HG02571 (cell line): ENCODE measurements around the gene ALG12.

ENCODE experiments used
- ATAC-seq: cut with Tn5 transposase; IDR thresholded peaks from one replicate; pipeline ENCODE4 v1.9.1; 2021; ENCODE audit warnings: mild to moderate bottlenecking, moderate library complexity; ENCODE audit not compliant: unreplicated experiment

Gene ALG12

DNA sequence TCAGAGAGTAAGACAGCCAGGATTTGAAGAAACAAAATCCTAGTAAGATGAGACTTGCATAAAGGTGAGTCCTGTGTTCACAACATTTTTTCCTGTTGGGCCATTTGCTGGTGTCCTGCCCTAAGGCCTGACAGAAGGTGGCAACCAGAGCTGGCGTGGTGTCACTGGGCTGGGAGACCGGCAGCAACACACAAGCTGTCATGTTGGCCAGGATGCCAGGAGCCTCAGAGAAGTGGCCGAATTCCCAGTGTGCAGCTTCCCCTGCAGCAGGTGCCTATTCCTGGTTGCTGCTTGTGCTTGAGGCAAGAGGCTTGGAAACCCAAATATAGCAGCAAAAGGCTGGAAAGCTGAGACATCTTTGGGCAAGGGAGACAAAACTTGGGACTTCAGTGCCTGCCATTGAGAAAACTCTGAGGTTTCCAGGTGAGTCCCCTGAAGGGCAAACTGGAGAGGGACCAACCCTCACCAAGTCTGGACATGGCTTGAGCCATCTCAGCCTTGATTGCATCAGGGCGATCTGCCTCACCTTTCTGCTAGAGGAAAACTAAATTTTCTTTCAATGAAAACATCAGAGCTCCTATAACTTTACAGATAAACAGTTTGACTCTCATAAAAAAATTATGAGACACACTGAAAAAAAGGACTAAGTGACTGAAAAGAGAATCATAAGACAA lies 25.9 kb downstream of the ALG12 start:
- ATAC-seq = no peak

DNA sequence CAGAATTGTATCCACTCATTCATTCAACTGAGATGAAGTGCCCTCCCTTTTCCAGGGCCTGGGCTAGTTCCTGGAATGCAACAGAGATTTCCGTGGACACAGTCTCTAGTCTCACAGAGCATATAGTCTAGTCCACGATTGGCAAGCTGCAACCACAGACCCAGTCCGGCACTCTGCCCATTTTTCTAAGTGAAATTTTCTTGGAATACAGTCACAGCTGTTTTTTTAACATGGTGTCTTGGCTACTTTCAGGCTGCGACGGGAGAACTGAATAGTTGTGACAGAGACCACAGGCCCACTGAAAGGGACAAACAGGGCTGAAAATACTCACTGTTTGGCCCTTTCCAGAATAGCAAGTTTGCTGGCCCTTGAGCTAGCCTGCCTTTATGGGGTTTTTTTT lies 29.2 kb downstream of the ALG12 start:
- no peak for ATAC-seq

DNA sequence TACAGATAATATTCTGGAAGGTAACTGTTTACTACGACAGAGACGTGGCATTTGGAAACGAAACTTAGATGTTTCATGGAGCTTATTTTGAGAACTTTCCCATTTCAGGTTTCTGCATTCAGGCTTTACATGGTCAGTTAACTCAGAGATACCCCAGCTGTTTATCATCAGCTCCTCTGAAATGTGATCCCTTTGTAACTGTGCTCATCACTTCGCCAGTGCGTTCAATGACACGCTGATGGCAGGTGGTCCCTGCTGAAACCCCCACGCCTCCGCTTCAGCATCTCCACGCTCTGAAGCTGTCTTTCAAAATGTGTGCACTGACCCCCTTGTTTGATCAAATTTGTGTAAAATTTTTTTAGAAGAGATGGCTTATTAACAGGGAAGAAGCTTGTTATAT lies 30.5 kb downstream of the ALG12 start:
- no peak for ATAC-seq

DNA sequence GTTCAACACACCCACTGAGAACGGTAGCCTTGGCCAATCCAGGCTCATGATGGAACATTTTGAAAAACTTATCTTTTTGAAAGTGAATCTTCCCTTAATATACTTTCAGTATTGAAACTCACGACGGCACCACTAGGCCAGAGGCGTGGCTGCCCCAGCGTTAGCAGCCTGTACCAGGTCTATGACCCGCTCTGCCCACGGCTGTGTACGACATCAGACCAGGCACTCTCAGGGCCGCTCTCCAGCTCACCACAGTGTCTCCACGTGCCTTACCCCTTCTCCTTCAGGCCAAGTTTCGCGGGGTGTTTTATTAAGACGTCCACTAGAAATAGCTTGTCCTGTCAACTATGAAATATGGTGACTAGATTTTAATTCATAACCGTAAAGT lies 31.2 kb downstream of the ALG12 start:
- no peak for ATAC-seq

DNA sequence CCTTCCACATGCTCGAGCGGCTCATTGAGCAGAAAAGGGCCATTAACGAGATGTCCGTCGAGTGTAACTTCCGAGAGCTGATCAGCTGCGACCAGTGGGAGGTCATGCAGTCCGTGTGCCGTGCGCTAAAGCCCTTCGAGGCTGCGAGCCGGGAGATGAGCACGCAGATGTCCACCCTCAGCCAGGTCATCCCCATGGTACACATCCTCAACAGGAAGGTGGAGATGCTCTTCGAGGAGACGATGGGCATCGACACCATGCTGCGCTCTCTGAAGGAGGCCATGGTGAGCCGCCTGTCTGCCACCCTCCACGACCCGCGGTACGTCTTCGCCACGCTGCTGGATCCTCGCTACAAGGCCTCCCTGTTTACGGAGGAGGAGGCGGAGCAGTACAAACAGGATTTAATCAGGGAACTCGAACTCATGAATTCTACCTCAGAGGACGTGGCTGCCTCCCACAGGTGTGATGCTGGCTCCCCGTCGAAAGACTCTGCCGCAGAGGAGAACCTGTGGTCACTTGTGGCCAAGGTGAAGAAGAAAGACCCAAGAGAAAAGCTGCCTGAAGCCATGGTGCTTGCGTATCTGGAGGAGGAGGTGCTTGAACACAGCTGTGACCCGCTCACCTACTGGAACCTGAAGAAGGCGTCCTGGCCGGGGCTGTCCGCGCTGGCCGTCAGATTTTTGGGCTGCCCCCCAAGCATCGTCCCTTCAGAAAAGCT lies 31.7 kb downstream of the ALG12 start:
- no peak for ATAC-seq

DNA sequence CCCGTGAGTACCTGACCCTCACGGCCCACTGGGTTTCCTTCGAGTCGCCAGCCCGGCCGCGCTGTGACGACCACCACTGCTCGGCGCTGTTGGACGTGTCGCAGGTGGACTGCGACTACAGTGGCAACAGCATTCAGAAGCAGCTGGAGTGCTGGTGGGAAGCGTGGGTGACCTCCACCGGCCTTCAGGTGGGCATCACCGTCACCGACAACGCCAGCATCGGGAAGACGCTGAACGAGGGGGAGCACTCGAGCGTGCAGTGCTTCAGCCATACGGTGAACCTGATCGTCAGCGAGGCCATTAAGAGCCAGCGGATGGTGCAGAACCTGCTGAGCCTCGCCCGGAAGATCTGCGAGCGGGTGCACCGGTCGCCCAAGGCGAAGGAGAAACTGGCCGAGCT lies 32.4 kb downstream of the ALG12 start:
- no peak for ATAC-seq

DNA sequence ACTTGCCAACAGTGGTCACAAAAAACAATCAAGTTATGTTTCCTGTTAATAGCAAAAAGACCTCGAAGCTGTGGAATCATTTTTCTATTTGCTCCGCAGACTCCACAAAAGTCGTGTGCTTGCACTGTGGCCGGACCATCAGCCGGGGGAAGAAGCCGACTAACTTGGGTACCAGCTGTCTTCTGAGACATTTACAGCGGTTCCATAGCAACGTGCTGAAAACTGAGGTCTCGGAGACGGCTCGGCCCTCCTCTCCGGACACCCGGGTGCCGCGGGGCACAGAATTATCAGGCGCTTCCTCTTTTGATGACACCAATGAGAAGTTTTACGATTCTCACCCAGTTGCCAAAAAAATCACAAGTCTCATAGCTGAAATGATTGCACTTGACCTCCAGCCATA lies 33.0 kb downstream of the ALG12 start:
- ATAC-seq = no peak

DNA sequence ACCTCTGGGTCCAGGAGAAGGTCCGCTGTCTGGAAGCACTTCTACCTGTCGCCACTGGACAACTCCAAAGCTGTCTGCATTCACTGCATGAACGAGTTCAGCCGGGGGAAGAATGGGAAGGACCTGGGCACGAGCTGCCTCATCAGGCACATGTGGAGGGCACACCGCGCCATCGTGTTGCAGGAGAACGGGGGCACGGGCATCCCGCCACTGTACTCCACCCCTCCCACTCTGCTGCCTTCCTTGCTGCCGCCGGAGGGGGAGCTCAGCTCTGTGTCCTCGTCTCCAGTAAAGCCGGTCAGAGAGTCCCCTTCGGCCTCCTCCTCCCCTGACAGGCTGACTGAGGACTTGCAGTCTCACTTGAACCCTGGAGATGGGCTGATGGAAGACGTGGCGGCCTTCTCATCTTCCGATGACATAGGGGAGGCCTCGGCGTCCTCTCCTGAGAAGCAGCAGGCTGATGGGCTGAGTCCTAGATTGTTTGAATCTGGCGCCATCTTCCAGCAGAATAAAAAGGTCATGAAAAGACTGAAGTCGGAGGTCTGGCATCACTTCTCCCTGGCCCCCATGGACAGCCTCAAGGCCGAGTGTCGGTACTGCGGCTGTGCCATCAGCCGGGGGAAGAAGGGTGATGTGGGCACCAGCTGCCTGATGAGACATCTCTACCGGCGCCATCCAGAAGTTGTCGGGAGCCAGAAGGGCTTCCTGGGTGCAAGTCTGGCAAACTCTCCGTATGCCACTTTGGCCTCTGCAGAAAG lies 33.6 kb downstream of the ALG12 start:
- no peak for ATAC-seq

DNA sequence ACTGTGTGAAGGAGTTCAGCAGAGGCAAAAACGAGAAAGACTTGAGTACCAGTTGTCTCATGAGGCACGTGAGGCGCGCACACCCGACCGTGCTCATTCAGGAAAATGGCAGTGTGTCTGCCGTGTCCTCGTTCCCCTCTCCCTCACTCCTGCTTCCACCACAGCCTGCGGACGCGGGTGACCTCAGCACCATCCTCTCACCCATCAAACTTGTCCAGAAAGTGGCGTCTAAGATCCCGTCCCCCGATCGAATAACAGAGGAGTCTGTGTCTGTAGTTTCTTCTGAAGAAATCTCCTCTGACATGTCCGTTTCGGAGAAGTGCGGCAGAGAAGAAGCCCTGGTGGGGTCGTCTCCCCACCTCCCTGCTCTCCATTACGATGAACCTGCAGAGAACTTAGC lies 34.2 kb downstream of the ALG12 start:
- ATAC-seq = no peak

DNA sequence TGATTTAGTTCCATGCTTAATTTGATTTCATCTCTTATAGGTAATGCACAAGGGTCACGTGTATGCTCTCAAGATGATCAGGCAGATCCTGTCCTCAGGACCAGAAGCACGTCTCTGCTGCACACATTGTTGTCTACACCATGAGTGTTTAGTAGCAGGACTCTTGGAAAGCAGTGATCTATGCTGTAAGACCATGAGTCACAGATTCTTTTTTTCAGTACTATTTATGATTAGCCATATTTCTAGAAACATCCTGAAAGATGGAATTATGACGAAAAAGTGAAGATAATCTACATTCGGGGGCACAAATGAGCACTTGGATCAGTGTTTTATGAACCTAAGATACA lies 35.0 kb downstream of the ALG12 start:
- no peak for ATAC-seq

DNA sequence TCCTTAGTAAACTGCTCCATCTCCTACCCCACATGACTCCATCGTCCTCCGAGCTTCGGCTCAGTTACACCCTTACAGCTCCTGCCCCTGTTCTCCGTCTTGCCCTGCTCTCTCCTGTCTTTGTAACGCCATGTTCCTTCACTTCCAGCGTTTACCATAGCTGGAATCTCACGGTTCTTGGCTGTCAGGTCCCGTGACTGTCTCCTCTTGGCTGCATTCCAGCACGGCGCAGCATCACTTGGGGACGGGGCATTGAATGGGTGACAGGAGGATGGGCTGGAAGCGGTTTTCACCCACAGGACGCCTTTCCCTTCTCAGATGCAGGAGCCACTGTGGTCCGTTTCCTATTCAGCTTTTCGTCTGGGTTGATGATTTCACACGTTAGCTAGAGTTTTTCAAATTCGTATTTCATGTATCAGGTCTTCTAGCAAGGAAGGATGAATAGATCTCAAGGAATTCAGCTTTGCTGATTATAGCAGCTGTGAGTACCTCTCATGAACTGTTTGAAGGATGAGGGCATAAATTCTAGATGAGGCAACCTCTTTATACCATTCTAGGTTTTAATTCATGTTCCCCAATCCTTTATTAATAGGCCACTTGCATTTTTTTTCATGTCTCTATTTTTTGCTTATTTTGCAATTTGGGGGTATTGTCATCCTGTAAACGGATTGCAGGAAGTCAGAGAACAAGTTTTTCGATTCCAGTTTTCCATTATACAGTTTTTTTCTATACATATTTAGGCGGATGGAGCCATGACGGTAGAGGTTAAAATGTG lies 35.5 kb downstream of the ALG12 start:
- ATAC-seq = no peak

DNA sequence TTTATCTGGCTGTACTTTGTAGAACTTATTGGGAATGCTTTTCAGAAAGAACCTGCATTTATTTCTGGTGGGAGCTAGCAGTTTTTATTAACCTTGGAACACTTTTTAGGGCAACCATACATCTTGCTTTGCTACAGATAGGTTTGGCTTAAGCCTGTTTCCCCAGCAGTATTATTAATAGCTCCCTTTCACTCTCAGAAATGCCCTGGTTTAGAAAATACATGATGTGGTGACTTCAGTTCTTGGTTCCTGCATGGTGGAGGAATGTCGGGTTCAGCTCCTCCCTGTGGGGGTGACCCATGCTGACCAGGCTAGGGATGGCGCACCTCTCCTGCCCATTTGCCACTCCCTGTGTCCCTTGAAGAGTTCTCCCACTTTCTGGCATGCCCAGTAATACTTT lies 36.4 kb downstream of the ALG12 start:
- no peak for ATAC-seq

DNA sequence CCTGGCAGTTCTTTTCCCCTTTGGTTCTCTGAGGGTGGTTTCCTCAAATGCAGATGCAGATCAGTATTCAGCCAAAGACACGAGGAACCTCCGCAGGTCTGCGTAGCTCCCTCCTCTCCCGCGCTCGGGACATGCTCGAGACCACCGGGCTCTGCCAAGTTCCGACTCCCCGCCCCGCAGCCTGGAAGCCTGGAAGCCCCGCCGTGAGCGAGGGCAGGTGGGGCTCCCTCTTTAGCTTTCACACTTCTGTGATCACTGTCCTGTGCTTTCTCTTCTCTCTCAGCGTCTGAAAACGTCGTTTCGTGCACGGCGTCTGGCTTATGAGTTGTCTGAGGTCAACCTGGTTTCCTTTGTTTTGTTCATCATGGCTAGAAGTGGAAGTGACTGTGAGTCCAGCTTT lies 38.0 kb downstream of the ALG12 start:
- no peak for ATAC-seq

DNA sequence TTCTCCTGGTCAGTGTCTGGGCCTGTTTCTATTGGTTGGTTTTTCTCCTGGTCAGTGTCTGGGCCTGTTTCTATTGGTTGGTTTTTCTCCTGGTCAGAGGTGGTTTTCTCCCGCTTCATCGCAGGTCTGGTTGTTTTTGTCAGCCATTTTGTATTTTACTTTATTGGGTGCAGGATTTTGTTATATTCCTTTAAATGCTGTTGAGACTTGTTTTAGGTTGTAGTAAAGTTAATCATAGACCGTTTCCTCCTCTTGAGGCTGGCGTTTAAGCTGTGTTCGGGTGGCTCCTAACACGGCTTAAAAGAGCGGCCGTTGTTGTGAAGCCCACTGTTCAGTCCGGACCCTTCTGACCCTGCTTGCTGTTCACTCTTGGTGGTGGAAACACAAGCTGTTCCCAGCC lies 38.4 kb downstream of the ALG12 start:
- no peak for ATAC-seq

DNA sequence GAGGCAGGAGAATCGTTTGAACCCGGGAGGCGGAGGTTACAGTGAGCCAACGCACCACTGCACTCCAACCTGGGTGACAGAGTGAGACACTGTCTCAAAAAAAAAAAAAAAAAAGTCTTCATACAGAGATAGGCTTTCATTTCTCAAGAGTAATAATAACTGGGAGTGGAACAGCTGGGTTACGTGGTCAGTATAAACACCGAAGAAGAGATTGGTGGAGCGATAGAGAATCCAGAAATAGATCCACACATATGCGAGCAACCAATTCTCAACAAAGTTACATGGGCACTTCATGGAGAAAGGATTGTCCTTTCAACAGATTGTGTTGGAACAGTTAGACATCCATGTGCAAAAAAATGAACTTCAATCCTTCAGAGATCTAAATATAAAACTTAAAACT lies 40.0 kb downstream of the ALG12 start:
- ATAC-seq = no peak

DNA sequence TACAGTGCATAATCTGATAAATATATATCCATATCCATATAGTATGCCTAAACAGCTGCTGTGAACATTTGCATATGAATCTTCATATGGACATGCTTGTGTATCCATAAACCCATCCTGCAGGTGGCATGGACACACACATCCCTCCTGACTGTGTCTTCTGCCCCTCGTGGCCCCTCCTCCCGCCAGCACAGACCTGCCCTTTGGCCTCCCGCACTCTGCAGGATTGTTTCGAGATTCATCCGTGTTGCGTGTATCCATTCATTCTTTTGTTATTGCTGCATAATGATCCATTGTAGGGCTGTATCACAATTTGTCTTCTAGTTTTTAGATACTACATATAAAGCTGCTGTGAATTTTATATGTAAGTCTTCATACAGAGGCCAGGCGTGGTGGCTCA lies 40.6 kb downstream of the ALG12 start:
- ATAC-seq = no peak

DNA sequence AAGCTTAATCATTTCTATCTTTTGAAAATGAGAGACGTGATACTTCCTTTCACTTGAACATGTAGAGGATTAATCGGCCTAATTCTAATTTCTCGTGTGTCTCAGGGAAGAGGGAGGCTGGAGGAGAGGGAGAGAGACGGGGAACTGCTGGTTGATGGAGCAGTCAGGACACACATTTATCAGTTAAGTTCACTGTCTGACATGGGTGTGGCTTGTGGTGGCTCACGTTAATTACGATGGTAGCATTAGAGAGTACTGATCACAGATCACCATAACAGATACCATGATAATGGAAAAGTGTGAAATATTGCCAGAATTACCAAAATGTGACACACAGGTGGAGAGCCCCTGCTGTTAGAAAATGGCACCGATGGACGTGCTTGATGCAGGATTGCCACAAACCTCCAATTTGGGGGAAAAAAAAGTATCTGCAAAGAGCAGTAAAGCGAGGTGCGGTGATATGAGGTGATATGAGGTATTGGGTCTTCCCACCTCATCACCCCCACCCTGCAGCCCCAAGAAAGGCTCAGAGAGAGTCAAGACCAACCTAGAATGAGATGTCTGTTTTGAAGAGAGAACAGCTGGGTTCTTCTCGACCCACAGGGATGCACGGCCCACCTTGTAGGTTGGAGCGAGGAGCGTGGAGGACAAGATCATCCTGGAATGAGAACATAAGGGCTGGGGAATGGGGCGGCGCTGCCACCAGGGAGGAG lies 44.9 kb downstream of the ALG12 start:
- ATAC-seq = no peak

DNA sequence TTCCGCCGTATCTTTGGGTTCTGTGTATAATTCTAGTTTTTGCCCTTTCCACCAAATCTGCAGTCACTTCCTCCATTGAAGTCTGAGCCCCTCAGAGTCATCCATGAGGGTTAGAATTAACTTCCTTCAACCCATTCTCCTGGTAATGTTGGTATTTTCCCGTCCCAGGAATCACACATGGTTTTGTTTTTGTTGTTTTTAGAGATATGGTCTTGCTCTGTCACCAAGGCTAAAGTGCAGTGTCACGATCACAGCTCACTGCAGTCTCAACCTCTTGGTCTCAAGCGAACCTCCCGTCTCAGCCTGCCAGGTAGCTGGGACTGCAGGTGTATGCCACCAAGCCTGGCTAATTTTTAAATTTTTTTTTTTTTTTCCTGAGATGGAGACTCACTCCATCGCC lies 45.9 kb downstream of the ALG12 start:
- no peak for ATAC-seq

DNA sequence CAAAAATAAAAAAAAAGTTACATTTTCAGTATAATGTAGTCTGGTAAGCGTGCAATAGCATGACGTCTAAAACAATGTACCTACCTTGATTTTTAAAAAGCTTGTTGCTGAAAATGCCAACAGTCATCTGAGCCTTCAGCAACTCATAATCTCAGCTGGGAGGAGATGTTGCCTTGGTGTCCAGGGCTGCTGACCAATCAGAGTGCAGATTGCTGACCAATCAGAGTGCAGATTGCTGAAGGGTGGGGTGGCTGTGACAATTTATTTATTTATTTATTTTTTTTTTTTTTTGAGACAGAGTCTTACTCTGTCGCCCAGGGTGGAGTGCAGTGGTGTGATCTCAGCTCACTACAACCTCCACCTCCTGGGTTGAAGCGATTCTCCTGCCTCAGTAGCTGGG lies 46.8 kb downstream of the ALG12 start:
- ATAC-seq = no peak

DNA sequence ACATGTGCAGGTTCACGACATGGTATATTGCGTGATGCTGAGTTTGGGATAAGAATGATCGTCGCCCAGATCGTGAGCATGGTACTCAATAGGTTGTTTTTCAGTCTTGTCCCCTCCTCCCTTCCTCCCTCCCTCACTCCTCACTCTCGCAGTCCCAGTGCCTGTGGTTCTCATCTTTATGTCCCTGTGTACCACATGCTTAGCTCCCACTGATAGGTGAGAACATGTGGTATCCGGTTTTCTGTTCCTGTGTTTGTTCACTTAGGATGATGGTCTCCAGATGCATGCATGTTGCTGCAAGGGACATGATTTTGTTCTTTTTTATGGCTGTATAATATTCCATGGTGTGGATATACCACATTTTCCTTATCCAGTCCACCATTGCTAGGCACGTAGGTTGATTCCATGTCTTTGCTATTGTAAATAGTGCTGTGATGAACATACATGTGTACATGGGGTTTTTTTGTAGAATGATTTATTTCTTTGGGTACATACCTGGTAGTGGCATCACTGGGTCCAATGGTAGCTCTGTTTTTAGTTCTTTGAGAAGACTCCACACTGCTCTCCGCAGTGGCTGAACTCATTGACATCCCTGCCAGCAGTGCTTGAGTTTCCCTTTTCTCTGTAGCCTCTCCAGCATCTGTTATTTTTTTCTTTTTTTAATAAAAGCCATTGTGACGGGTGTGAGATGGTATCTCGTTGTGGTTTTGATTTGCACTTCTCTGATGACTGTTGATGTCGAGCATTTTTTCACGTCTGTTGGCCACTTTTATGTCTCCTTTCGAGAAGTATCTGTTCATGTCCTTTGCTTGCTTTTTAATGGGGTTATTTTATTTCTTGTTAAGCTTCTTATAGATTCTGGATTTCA lies 48.2 kb downstream of the ALG12 start:
- ATAC-seq = no peak
